NK-92 treated with Interleukin-12 subunit alpha and Interleukin-12 subunit beta, amount 100 ng/mL, for 24 hours (cell line): ENCODE data around the gene C15orf40.
"Not testable (repeated sequence)": the region's sequence is repeated elsewhere in the genome, so short reads cannot be mapped to it uniquely, and the experiment has no call there.

ENCODE experiments used
- DNase-seq: peaks from one replicate; lab custom pipeline; 2025; lab: John Stamatoyannopoulos, UW

The C15orf40 gene

GRCh38 chr15:82951472-82952157 is 59.8 kb downstream of the C15orf40 start:
- DNase-seq = no peak

- DNase-seq = no peak
These were observed 60.6 kb downstream of the C15orf40 start for GRCh38 chr15:82950746-82951370.

- DNase-seq = no peak
These were observed 61.1 kb downstream of the C15orf40 start for GRCh38 chr15:82950295-82950694.

- DNase-seq = no peak
These were observed 65.2 kb downstream of the C15orf40 start for GRCh38 chr15:82946155-82946701.

GRCh38 chr15:82945326-82945725 is 66.1 kb downstream of the C15orf40 start:
- DNase-seq = no peak

GRCh38 chr15:82944821-82945220 is 66.6 kb downstream of the C15orf40 start:
- no peak for DNase-seq

GRCh38 chr15:82944056-82944455 is 67.4 kb downstream of the C15orf40 start:
- no peak for DNase-seq

- no peak for DNase-seq
These were observed 68.3 kb downstream of the C15orf40 start for GRCh38 chr15:82943176-82943575.

- DNase-seq = no peak
These were observed 68.7 kb downstream of the C15orf40 start for GRCh38 chr15:82942691-82943090.

GRCh38 chr15:82939678-82940077 is 71.8 kb downstream of the C15orf40 start:
- not testable (repeated sequence) for DNase-seq
